MCF 10A (cell line): ENCODE results near the gene ZMYND10. TPM values are rescaled to one million over a fixed set of nuclear protein-coding genes. Genes with fewer than 3 reads are reported as not detected.

Experiments used
- BruUV-seq: library from RNA; stranded (reverse); fragments of 400-500 nt; replicated peaks from 2 replicates; lab custom pipeline; 2021; lab: Mats Ljungman, UMichigan
- CTCF ChIA-PET: fragments of 300-600 bp; sonication (Branson Sonifier 250); formaldehyde crosslinking; extraction: SDS; loops from one replicate; lab custom pipeline; 2021; ENCODE audit warnings: antibody characterized with exemption, inconsistent platforms; lab: Yijun Ruan, JAX
- POLR2A ChIA-PET: fragments of 300-600, 350-650 bp; sonication (Branson Sonifier 250); formaldehyde crosslinking; extraction: SDS; loops from one replicate; lab custom pipeline; 2020; ENCODE audit warnings: antibody characterized with exemption, inconsistent platforms; lab: Yijun Ruan, JAX
- DNase-seq: peaks from one replicate; pipeline ENCODE4 v3.0.0-alpha.2; 2018; ENCODE audit not compliant: unreplicated experiment
- H3K27ac Mint-ChIP-seq: one replicate; pipeline ENCODE4 v1.8.0; 2022; ENCODE audit warnings: mild to moderate bottlenecking, low read depth, mixed read lengths; ENCODE audit not compliant: unreplicated experiment
- H3K27me3 Mint-ChIP-seq: one replicate; pipeline ENCODE4 v1.8.0; 2022; ENCODE audit warnings: mixed read lengths; ENCODE audit not compliant: insufficient read depth, unreplicated experiment
- H3K36me3 Mint-ChIP-seq: one replicate; pipeline ENCODE4 v1.8.0; 2022; ENCODE audit warnings: mild to moderate bottlenecking, moderate library complexity, mixed read lengths; ENCODE audit not compliant: insufficient read depth, unreplicated experiment
- H3K4me1 Mint-ChIP-seq: one replicate; pipeline ENCODE4 v1.8.0; 2022; ENCODE audit warnings: mixed read lengths; ENCODE audit not compliant: insufficient read depth, unreplicated experiment
- H3K4me3 Mint-ChIP-seq: one replicate; pipeline ENCODE4 v1.8.0; 2022; ENCODE audit warnings: mild to moderate bottlenecking, moderate library complexity, mixed read lengths; ENCODE audit not compliant: unreplicated experiment
- H3K9me3 Mint-ChIP-seq: one replicate; pipeline ENCODE4 v1.8.0; 2022; ENCODE audit warnings: mixed read lengths; ENCODE audit not compliant: unreplicated experiment
- intact Hi-C: fragments of 100-400 bp; cut with micrococcal nuclease; formaldehyde crosslinking; loops from 2 replicates; pipeline ENCODE4 v1.14.1; 2022
- total RNA-seq: library from RNA; stranded (reverse); gene quantifications from 2 replicates; pipeline ENCODE4 v1.2.3, GENCODE V29; 2022
- TF ChIP-seq, protein P1 (sequence below): fragments of 200-600 bp; IDR thresholded peaks from one replicate; pipeline ENCODE4 v1.8.0; 2022; ENCODE audit warnings: antibody characterized with exemption, mild to moderate bottlenecking; ENCODE audit not compliant: unreplicated experiment

Gene ZMYND10
- total RNA-seq, 1 experiment from 2014 or later, result 0.68 TPM

DNA sequence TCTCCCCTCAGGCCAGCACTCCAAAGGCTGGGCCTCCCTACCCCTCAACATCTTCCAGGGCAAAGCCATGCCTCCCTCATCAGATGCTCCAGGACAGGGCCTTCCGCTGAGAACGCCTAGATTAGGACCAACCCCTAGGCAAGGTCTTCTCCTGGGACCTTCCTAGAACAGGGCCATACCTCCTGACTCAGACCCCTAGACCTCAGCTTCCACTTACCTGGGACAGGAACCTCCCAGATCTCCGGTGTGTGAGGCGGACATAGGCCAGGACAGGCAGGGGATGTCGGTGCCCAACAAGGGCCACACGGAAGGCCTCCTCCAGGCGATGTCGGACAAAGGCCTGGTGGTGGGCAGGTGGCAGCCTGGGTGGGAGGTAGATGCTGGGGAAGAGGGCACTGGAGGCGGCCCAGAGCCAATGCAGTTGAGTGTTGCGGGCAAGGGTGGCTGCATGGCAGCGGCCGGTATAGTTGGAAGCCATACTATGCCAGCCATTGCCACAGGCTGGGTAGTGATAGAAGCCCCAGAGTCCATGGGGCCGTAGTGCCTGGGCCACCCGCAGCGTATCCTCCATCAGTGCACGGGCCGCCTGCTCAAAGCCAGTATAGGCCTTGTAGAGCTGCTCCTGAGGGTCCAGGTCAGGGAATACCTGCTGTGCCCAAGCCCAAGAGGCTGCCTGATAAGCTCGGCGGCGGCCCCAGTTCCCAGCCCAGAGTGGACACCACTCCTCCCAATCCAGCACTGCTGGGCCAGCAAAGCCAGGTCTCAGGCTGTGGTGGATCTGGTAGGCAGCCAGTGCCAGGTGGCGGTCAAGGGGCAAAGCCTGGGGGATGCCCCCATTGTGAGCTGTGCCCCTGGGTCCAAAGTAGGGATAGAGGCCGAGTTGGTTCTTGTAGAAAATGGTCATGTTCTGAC is 50.8 kb downstream of the ZMYND10 start:
- TF ChIP-seq, protein P1, sequence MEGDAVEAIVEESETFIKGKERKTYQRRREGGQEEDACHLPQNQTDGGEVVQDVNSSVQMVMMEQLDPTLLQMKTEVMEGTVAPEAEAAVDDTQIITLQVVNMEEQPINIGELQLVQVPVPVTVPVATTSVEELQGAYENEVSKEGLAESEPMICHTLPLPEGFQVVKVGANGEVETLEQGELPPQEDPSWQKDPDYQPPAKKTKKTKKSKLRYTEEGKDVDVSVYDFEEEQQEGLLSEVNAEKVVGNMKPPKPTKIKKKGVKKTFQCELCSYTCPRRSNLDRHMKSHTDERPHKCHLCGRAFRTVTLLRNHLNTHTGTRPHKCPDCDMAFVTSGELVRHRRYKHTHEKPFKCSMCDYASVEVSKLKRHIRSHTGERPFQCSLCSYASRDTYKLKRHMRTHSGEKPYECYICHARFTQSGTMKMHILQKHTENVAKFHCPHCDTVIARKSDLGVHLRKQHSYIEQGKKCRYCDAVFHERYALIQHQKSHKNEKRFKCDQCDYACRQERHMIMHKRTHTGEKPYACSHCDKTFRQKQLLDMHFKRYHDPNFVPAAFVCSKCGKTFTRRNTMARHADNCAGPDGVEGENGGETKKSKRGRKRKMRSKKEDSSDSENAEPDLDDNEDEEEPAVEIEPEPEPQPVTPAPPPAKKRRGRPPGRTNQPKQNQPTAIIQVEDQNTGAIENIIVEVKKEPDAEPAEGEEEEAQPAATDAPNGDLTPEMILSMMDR, result no peak
- H3K27me3 Mint-ChIP-seq, result no peaks in the 10 kb centered on the region
- no peak overlapping the region for H3K4me3 Mint-ChIP-seq
- no peak for DNase-seq
- POLR2A ChIA-PET, result no interaction called here
- no peaks in the 10 kb centered on the region for H3K9me3 Mint-ChIP-seq
- CTCF ChIA-PET, result interaction anchor here (0.6 to 5.7 kb wide), 3 partner anchors 18 to 68 kb away, joined by 4 to 30 read pairs (median 4); partner anchors contain the start of gene HYAL2
- peaks cover 21% of the 10 kb centered on the region for H3K4me1 Mint-ChIP-seq
- intact Hi-C loops, result no loop called here
- no peak overlapping the region for H3K27ac Mint-ChIP-seq
- H3K36me3 Mint-ChIP-seq, result peaks cover 6% of the 10 kb centered on the region
- no TSS peak for BruUV-seq

DNA sequence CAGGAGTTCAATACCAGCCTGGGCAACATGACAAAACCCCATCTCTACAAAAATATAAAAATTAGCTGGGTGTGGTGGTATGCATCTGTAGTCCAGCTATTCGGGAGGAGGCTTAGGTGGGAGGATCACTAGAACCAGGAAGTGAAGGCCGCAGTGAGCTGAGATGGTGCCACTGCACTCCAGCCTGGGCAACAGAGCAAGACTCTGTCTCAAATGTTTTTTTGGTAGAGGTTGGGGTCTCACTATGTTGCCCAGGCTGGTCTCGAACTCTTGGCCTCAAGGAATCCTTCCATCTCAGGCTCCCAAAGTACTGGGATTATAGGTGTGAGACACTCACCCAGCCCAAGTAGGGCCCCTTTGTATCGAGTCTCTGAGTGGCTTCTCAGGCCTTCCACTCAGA is 51.4 kb downstream of the ZMYND10 start:
- CTCF ChIA-PET, result interaction anchor here (0.6 kb wide), 1 partner anchor 17 kb away, joined by 4 read pairs; no protein-coding TSS in a partner anchor
- no TSS peak for BruUV-seq
- H3K27me3 Mint-ChIP-seq, result no peaks in the 10 kb centered on the region
- H3K4me1 Mint-ChIP-seq, result peaks cover 21% of the 10 kb centered on the region
- H3K27ac Mint-ChIP-seq, result no peak overlapping the region
- POLR2A ChIA-PET, result interaction anchor here (0.7 to 2.9 kb wide), 3 partner anchors 43 to 58 kb away, joined by 3 to 22 read pairs (median 3); partner anchors contain the start of gene GNAI2
- intact Hi-C loops, result no loop called here
- H3K9me3 Mint-ChIP-seq, result no peaks in the 10 kb centered on the region
- TF ChIP-seq, protein P1, result no peak
- H3K36me3 Mint-ChIP-seq, result peaks cover 13% of the 10 kb centered on the region
- no peak overlapping the region for H3K4me3 Mint-ChIP-seq
- no peak for DNase-seq

DNA sequence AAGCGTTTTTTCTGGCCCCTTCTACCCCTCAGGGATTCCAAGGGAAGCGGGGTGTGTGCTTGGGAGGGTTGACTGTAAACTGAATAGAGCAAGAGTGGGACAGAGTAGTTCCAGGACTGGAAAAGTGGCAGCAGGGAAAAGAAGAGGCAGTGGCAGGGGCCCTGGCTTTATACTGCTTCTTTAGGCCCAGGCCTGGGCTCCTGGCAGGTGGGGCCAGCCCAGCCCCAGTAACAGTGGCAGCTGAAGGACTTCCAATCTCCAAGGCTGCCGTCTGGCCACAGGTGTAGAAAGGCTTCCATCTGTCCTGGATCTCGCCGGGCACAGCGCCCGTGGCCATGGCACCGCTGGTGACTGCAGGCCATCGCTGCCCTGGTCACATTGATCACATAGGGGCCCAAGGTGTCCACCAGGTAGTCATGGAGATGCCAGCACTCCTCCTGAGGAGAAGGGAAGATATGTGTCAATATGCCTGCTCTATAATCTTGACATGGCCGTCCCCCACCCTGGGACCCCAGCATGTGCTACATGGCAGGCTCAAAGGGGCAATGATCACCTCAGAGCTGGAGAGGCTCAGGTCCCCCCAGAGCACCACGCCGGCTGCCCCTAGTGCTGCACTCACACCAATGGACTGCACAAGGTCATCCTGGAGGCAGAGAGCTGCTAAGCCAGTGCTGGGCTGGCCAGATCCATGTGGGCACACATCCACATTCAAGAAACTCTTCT is 52.3 kb downstream of the ZMYND10 start:
- CTCF ChIA-PET, result interaction anchor here (0.8 to 6.2 kb wide), 3 partner anchors 9 to 46 kb away, joined by 4 to 38 read pairs (median 5); partner anchors contain the start of gene HYAL2
- Mint-ChIP-seq H3K36me3 (peaks cover 21% of the 10 kb centered on the region), H3K27ac (peak overlapping the region; percentile 93), H3K4me1 (peaks cover 19% of the 10 kb centered on the region), H3K9me3 (no peaks in the 10 kb centered on the region), H3K27me3 (no peaks in the 10 kb centered on the region), H3K4me3 (peak overlapping the region; percentile 96)
- TF ChIP-seq, protein P1, result no peak
- DNase-seq, result no peak
- no TSS peak for BruUV-seq
- POLR2A ChIA-PET, result interaction anchor here (0.7 to 2.9 kb wide), 12 partner anchors 10 to 57 kb away, joined by 3 to 22 read pairs (median 12); partner anchors contain the start of genes GNAI2, HYAL2, LSMEM2 and TUSC2
- intact Hi-C loops, result no loop called here
